RCC 7860 (cell line): Measurements from ENCODE around the gene TTC22.
"Not testable (repeated sequence)": the region's sequence is repeated elsewhere in the genome, so short reads cannot be mapped to it uniquely, and the experiment has no call there.

ENCODE experiments used
- DNase-seq: peaks from one replicate; pipeline ENCODE4 v3.0.0-alpha.2; 2015; ENCODE audit warnings: low spot score
- FAIRE-seq: peaks from 2 replicates; lab custom pipeline; 2012; peaks lifted over from hg19 to GRCh38; lab: Jason Lieb, UNC

The TTC22 gene

GRCh38 chr1:54788459-54788858 is 12.7 kb downstream of the TTC22 start:
- DNase-seq (no peak), FAIRE-seq (no peak)

GRCh38 chr1:54787604-54788003 is 13.5 kb downstream of the TTC22 start:
- DNase-seq (no peak), FAIRE-seq (no peak)

- FAIRE-seq, result no peak
- DNase-seq, result no peak
Measured at GRCh38 chr1:54786778-54787177, 14.3 kb downstream of the TTC22 start.

- FAIRE-seq, result no peak
- DNase-seq, result no peak
Measured at GRCh38 chr1:54784066-54784465, 17.1 kb downstream of the TTC22 start.

GRCh38 chr1:54782588-54782987 is 18.5 kb downstream of the TTC22 start:
- FAIRE-seq, result no peak

GRCh38 chr1:54782156-54782555 is 19.0 kb downstream of the TTC22 start:
- FAIRE-seq (no peak), DNase-seq (no peak)

More at GRCh38 chr1:54782588-54782987, 18.5 kb downstream of the TTC22 start:
- DNase-seq, result no peak

GRCh38 chr1:54781023-54781723 is 19.9 kb downstream of the TTC22 start:
- FAIRE-seq, result no peak
- DNase-seq, result no peak

GRCh38 chr1:54777431-54777830 is 23.7 kb downstream of the TTC22 start:
- FAIRE-seq (no peak), DNase-seq (no peak)

GRCh38 chr1:54777011-54777410 is 24.1 kb downstream of the TTC22 start:
- FAIRE-seq, result no peak
- DNase-seq, result no peak

GRCh38 chr1:54775828-54776721 is 25.0 kb downstream of the TTC22 start:
- not testable (repeated sequence) for FAIRE-seq, DNase-seq

GRCh38 chr1:54774820-54775498 is 26.2 kb downstream of the TTC22 start:
- no peak for FAIRE-seq
- DNase-seq, result no peak

- no peak for FAIRE-seq
- no peak for DNase-seq
Measured at GRCh38 chr1:54772951-54773350, 28.2 kb downstream of the TTC22 start.

- FAIRE-seq (no peak), DNase-seq (no peak)
Measured at GRCh38 chr1:54768093-54768492, 33.0 kb downstream of the TTC22 start.

GRCh38 chr1:54767526-54767925 is 33.6 kb downstream of the TTC22 start:
- no peak for FAIRE-seq
- no peak for DNase-seq

GRCh38 chr1:54766726-54767125 is 34.4 kb downstream of the TTC22 start:
- FAIRE-seq (no peak), DNase-seq (no peak)

- FAIRE-seq (no peak), DNase-seq (no peak)
Measured at GRCh38 chr1:54764922-54765561, 36.1 kb downstream of the TTC22 start.

GRCh38 chr1:54764133-54764921 is 36.8 kb downstream of the TTC22 start, which contains the start of gene PARS2:
Gene PARS2 (minus strand): TSS chr1:54764523. CDS start chr1:54759161, 5,362 bp downstream.
- DNase-seq (peak; percentile 99), FAIRE-seq (peak; percentile 96)

- DNase-seq, result no peak
- FAIRE-seq, result no peak
Measured at GRCh38 chr1:54763816-54764132, 37.3 kb downstream of the TTC22 start.

- FAIRE-seq, result no peak
- DNase-seq, result no peak
Measured at GRCh38 chr1:54758678-54759348, 42.3 kb downstream of the TTC22 start.

- FAIRE-seq (no peak), DNase-seq (no peak)
Measured at GRCh38 chr1:54757833-54758232, 43.3 kb downstream of the TTC22 start.
